Globus pallidus (tissue), 1 donor: Measurements from ENCODE around the gene RAB3C.

ENCODE experiments used
- DNase-seq: peaks from one replicate; pipeline ENCODE4 v3.0.0-alpha.2; 2015; ENCODE audit warnings: low spot score

RAB3C gene

GRCh38 chr5:58827463-58827862, 244.6 kb downstream of the RAB3C start:
- DNase-seq, result no peak

- no peak for DNase-seq
Observed at GRCh38 chr5:58828258-58828657, 245.4 kb downstream of the RAB3C start.

DNA sequence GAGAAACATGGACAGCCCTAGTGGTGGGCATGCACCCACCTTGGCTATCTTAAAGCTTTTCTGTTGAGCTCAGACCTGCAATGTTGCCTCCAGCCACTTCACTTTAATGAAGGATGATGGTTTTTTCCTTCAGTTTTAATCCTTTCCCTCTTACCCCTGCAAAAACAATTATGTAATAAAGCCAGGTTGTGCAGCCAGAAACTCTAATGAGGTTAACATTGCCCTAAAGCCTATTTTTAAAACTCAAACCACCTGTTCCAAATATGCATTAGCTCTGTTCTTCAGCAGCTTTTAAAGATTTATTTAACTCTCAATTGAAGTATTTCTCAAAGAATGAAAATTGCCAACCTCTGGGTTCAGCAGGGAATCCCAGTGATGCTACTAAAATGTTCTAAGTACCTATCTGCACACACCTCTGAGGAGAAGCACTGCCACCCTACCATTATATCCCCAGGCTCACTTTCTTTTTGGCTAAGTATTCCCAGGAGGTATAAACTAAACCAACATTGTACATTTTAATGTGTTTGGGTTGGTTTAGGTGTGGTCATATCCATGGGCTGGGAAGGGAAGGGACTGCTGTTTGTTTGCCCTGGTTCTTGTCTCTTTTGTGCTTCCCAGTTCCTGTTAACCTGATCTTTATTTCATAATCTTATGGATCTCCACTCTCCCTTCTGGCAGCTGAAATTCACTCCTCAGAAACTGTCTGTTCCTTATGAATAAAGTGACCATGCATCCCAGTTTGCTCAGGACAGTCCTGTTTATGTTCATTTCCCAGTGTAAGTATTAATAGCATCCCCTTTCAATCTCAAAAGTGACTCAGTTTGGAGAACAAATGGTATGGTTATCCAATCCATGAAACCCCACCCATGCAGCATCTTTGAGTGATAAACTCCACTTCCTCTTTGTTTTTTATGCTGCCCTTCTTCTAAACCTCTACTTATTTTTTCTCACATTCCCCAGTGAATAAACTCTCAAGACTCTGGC, 251.7 kb downstream of the RAB3C start:
- DNase-seq, result no peak

DNA sequence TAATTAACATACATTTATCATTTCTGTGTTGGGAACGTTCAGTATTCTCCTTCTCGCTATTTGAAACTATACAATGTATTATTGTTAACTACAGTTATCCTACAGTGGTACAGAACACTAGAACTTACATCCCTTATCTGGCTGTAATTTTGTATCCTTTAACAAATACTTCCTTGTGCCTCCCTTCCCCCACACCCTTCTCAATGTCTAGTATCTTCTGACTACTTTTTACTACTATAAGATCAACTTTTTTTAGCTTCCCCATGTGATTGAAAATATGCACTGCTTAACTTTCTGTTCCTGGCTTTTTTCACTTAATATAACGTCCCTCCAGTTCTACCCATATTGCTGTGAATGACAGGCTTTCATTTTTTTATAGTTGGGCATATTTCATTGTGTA, 253.5 kb downstream of the RAB3C start:
- no peak for DNase-seq

DNA sequence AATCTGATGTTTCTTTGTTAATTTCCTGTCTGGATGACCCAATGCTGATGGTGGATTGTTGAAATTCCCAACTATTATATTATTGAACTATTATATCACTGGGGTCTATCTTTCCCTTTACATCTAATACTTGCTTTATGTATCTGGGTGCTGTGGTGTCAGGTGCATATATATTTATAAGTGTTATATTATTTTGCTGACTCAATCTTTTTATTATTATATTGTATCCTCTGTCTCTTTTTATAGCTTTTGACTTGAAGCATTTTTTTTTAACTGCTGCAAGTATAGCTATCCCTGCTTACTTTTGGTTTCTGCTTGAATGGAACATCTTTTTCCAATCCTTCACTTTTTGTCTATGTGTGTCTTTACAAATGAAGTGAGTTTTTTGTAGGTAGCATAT, 255.9 kb downstream of the RAB3C start:
- no peak for DNase-seq

DNA sequence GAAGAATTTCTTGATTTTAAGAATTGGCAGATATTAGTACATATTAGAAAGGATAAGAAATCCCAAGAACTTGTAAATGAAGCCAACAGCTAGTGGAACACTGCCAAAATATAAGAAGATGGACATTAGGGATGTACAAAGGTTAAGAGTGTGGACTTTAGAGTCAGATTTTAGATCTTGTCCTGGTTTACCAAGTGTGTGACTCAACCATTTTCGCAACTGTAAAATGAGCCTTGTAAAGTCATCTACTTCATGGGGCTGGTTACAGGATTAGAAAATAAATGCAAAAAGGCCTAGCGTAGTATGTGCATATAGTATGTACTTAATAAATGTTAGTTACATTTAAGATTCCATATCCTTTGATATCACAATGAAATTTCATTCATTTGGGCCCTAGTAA, 260.0 kb downstream of the RAB3C start:
- DNase-seq, result no peak

DNA sequence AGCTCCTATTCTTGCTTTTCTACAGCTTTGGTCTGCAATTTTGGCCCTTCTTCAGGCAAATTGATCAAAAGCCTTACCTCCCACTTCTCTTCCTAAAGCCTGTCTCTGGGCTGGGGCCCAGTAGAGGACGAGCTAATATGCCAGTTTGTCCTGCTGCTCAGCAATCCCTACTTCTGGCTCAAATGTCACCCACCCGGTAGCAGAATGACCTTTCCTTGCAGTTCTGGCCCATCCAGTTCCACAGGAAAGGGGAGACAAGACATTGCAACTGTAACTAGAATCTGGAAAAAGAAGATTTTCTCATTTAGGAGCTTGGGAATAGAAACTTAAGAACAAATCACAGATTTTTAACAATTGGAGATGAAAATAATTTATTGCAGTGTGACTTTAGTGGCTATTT, 261.5 kb downstream of the RAB3C start:
- no peak for DNase-seq

- no peak for DNase-seq
Observed at GRCh38 chr5:58847041-58847440, 264.2 kb downstream of the RAB3C start.

- no peak for DNase-seq
Observed at GRCh38 chr5:58849223-58849622, 266.3 kb downstream of the RAB3C start.

DNA sequence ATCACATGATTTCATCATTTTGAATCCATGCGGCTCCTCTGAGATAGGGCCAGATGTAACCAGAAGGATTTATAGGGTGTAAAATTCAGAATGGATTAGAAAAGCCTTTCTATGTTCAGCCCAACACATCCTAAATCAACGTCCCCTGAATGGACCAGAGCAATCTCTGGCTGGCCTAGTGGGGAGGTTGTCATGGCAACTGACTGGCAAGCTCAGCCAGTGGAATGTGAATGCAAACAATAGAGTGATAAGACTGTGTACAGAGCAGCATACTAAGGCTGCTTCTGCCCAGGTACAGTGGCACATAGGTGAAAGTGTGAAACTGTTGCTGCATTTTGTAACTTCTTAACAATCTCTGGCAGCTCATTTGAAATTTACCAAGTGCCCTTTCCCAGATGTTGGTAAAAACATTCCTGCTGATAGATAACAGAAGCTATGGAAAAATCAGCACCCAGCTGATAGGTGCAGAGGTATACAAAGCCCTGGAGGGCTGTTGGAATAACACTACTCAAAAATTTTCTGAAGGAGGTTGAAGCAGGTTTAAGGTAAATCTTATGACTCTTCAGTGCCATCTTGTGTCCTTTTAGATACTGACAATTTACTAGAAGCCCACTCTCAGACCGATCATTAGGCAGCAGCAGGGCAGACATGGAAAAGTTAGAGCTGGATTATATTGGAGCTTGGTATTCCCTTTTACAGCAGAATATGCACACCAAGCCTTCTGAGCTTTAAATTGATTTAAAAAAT, 267.2 kb downstream of the RAB3C start:
- peak; percentile 26 for DNase-seq

- no peak for DNase-seq
Observed at GRCh38 chr5:58851153-58851552, 268.3 kb downstream of the RAB3C start.

DNA sequence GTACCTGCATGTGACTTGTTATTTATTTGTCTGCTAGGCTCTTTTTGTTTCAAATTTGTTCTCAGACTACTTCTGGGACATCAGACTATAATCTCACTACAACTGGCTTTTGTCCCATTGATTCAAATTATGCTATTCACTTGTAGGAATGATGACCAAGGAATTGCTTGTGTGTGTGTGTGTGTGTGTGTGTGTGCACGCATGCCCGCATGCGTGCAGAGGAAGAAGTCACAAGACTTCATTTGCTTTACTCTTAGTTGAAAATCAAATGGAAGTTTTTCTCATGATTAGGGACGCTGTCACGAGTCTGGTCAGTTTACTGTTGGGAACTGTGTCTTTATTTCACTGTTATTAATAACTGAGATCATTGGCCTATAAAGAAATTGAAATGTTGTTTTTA, 268.7 kb downstream of the RAB3C start:
- DNase-seq, result no peak

DNA sequence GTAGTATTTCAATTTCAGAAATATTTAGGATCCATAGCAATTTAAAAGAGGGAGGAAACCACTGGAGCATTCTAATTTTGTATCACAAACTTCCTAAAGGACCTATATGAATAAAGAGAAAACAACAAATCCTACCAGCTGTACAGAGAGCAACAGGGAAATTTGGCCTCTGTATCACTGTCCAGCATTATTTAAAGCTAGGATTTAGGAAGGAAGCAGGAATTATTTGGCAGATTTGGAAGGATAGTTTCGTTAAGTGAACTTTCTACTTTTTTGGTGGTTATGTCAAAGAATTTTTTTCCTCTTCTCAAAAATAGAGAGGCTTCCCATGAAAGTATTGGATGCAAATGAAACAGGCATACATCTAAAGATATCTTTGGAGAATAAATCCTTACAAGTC, 269.7 kb downstream of the RAB3C start:
- no peak for DNase-seq

DNA sequence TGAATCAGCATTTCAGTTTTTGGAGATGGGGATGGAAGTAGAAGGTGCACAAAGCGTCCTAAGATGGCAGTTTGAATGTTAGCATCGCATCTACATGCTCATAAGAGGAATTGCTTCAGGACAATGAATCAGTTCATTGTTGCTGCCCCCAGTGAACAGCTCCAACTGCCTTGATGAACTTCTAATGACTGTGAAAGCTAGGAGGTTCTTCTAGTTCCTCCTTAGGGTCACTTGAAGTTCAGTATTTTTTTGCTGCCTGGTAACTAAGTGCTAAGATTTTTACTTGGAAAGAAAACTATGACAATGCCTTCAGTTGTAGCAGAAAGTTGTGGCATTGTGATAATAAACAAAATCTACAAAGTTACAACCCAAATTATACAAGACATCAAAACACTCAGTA, 271.6 kb downstream of the RAB3C start:
- DNase-seq, result no peak

GRCh38 chr5:58855851-58856739, 273.2 kb downstream of the RAB3C start:
- no peak for DNase-seq

- DNase-seq, result no peak
Observed at GRCh38 chr5:58857609-58858008, 274.7 kb downstream of the RAB3C start.

DNA sequence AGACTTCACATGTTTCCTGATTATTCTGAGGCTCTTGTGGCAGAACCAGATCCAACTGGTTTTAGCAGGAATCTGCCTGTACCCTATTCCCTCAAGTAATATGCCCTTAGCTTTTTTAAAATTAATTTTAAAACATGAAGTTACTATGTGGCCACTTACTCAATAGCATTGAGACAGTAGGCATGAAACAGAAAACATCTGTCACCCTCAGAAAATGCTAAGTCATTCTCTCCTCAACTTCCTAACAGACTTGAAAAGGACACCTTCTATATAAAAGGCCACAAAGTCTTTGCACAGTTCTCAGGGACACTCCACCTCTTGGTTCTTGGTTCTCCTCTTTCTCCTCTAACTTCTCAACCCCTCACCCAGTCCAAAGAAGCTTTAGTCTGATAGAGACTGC, 277.8 kb downstream of the RAB3C start:
- no peak for DNase-seq

DNA sequence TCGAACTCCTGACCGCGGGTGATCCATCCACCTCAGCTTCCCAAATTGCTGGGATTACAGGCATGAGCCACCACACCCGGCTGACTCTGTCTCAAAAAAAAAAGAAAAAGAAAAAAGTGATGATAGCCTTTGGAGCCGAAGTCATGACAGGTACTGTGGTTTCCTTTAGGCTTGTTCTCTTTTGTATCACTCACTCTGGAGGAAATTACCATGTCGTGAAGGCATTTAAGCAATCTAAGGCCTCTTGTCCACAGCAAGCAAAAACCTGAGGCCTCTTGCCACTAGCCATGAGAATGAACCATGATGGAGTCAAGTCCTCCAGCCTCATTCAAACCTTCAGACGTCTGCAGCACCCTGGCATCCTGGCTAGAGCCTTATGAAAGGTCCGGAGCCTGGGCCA, 286.1 kb downstream of the RAB3C start:
- DNase-seq, result no peak

GRCh38 chr5:58871648-58872242, 288.9 kb downstream of the RAB3C start:
- peak; percentile 13 for DNase-seq

DNA sequence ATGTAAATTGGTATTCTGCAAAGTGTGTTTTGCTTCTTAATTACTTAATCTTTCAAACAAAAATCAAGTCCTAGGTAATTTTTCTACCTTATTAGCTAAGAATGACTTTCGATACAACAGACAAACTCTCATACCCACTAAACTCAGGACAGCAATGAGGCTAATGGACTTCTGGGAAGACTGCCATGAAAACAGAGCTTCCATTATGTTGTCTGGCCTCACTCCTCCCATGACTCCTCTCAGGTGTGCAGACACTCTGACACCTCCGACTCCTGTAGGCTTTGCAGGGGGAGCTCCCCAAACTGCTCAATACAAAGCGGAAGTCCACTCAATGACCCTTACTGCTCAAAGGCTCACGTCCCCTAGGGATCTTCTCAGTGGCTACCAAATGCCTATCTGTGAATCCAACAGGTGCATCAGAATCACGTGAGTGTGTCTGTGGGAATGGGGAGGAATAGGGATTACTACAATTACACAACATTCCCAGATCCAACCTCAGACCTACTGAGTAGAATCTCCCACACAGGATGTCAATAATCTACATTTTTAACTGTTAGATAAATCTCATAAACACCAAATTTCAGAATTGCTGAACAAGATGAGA, 289.9 kb downstream of the RAB3C start:
- DNase-seq, result no peak

- DNase-seq, result no peak
Observed at GRCh38 chr5:58875599-58875998, 292.7 kb downstream of the RAB3C start.
